Parathyroid adenoma (tissue), 2 donors: ENCODE measurements around the gene NAA16.

ENCODE experiments used
- H2AFZ ChIP-seq: fragments of 300-600 bp; sonication (generic); one replicate; pipeline ENCODE4 v1.7.0; 2017; ENCODE audit warnings: antibody characterized with exemption, mild to moderate bottlenecking
- H3K27ac ChIP-seq: fragments of 300-600 bp; sonication (generic); one replicate; pipeline ENCODE4 v1.7.0; 2017
- H3K27me3 ChIP-seq: fragments of 300-600 bp; sonication (generic); one replicate; pipeline ENCODE4 v1.7.0; 2017; ENCODE audit warnings: low read length; ENCODE audit not compliant: control insufficient read depth, insufficient read depth
- H3K36me3 ChIP-seq: fragments of 300-600 bp; sonication (generic); one replicate; pipeline ENCODE4 v1.7.0; 2017; ENCODE audit warnings: low read length; ENCODE audit not compliant: control insufficient read depth, insufficient read depth
- H3K4me1 ChIP-seq: fragments of 300-600 bp; sonication (generic); one replicate; pipeline ENCODE4 v1.7.0; 2017; ENCODE audit warnings: control low read depth
- H3K4me2 ChIP-seq: fragments of 300-600 bp; sonication (generic); one replicate; pipeline ENCODE4 v1.7.0; 2017; ENCODE audit warnings: low read length
- H3K4me3 ChIP-seq: fragments of 300-600 bp; sonication (generic); one replicate; pipeline ENCODE4 v1.7.0; 2017; ENCODE audit warnings: low read depth, low read length
- H3K79me2 ChIP-seq: fragments of 300-600 bp; sonication (generic); one replicate; pipeline ENCODE4 v1.7.0; 2017; ENCODE audit warnings: control low read depth
- H3K9ac ChIP-seq: fragments of 300-600 bp; sonication (generic); one replicate; pipeline ENCODE4 v1.7.0; 2017; ENCODE audit warnings: mild to moderate bottlenecking
- H3K9me3 ChIP-seq: fragments of 300-600 bp; sonication (generic); one replicate; pipeline ENCODE4 v1.7.0; 2017; ENCODE audit warnings: low read length; ENCODE audit not compliant: control insufficient read depth
- CTCF ChIP-seq: fragments of 300-600 bp; sonication (generic); IDR thresholded peaks from one replicate; pipeline ENCODE4 v1.7.0; 2017; ENCODE audit warnings: antibody characterized with exemption, mild to moderate bottlenecking
- donor health status: primary hyperparathyroidism.

Gene NAA16

GRCh38 chr13:41282129-41282571, 28.9 kb upstream of the NAA16 start:
- H3K27ac ChIP-seq: no peak overlapping the region
- no peak overlapping the region for H2AFZ ChIP-seq
- H3K4me3 ChIP-seq: no peak overlapping the region
- no peaks in the 10 kb centered on the region for H3K79me2 ChIP-seq
- no peaks in the 10 kb centered on the region for H3K4me1 ChIP-seq
- no peaks in the 10 kb centered on the region for H3K27me3 ChIP-seq
- H3K4me2 ChIP-seq: no peak overlapping the region
- H3K36me3 ChIP-seq: no peaks in the 10 kb centered on the region
- H3K9ac ChIP-seq: no peak overlapping the region
- H3K9me3 ChIP-seq: no peaks in the 10 kb centered on the region
- no peak for TF ChIP-seq CTCF

- no peaks in the 10 kb centered on the region for H3K4me1 ChIP-seq
- no peak for TF ChIP-seq CTCF
- no peak overlapping the region for H3K27ac ChIP-seq
- H3K4me2 ChIP-seq: no peak overlapping the region
- H3K9me3 ChIP-seq: no peaks in the 10 kb centered on the region
- no peaks in the 10 kb centered on the region for H3K79me2 ChIP-seq
- H3K27me3 ChIP-seq: no peaks in the 10 kb centered on the region
- no peaks in the 10 kb centered on the region for H3K36me3 ChIP-seq
- H3K4me3 ChIP-seq: no peak overlapping the region
- H2AFZ ChIP-seq: no peak overlapping the region
- no peak overlapping the region for H3K9ac ChIP-seq
Measured at GRCh38 chr13:41284512-41285288, 26.4 kb upstream of the NAA16 start.

GRCh38 chr13:41286370-41286769, 24.7 kb upstream of the NAA16 start:
- Histone ChIP-seq H3K36me3 (no peaks in the 10 kb centered on the region), H3K79me2 (no peaks in the 10 kb centered on the region), H3K27ac (no peak overlapping the region), H3K9ac (no peak overlapping the region), H3K9me3 (no peaks in the 10 kb centered on the region), H3K4me3 (no peak overlapping the region), H2AFZ (no peak overlapping the region), H3K4me1 (no peaks in the 10 kb centered on the region), H3K4me2 (no peak overlapping the region), H3K27me3 (no peaks in the 10 kb centered on the region)
- TF ChIP-seq CTCF: no peak

- H3K4me2 ChIP-seq: no peak overlapping the region
- H3K27ac ChIP-seq: no peak overlapping the region
- no peaks in the 10 kb centered on the region for H3K79me2 ChIP-seq
- H3K36me3 ChIP-seq: no peaks in the 10 kb centered on the region
- H3K9me3 ChIP-seq: no peaks in the 10 kb centered on the region
- H2AFZ ChIP-seq: no peak overlapping the region
- H3K27me3 ChIP-seq: no peaks in the 10 kb centered on the region
- H3K9ac ChIP-seq: no peak overlapping the region
- no peak for TF ChIP-seq CTCF
- no peak overlapping the region for H3K4me3 ChIP-seq
- H3K4me1 ChIP-seq: no peaks in the 10 kb centered on the region
Measured at GRCh38 chr13:41289463-41289881, 21.6 kb upstream of the NAA16 start.

- Histone ChIP-seq H3K9me3 (no peaks in the 10 kb centered on the region), H2AFZ (no peak overlapping the region), H3K79me2 (no peaks in the 10 kb centered on the region), H3K9ac (no peak overlapping the region), H3K27me3 (no peaks in the 10 kb centered on the region), H3K27ac (no peak overlapping the region), H3K4me2 (no peak overlapping the region), H3K36me3 (no peaks in the 10 kb centered on the region), H3K4me3 (no peak overlapping the region), H3K4me1 (no peaks in the 10 kb centered on the region)
- TF ChIP-seq CTCF: no peak
Measured at GRCh38 chr13:41291246-41291645, 19.8 kb upstream of the NAA16 start.
